ENCODE measurements around the gene MSANTD1.

Gene MSANTD1

GRCh38 chr4:3235581-3235980 is 13.4 kb upstream of the MSANTD1 start:
- no peak overlapping the region for H2BK120ac ChIP-seq (ENCODE audit: low read depth, low read length)
- H3K4me2 ChIP-seq (ENCODE audit: low read length) = no peak overlapping the region
- H3K23ac ChIP-seq (ENCODE audit: low read length) = no peak overlapping the region
- H3K56ac ChIP-seq (ENCODE audit: low read length) = no peak overlapping the region
- no peak overlapping the region for H3K4me3 ChIP-seq (ENCODE audit: low read length)
- H3K27me3 ChIP-seq (ENCODE audit: insufficient read depth, low read length, poor library complexity) = no peaks in the 10 kb centered on the region
- H3K36me3 ChIP-seq (ENCODE audit: control insufficient read depth, insufficient read depth, low read length) = peaks cover 21% of the 10 kb centered on the region
- H3K9ac ChIP-seq (ENCODE audit: low read length) = no peak overlapping the region
- H3K79me1 ChIP-seq (ENCODE audit: low read length) = no peaks in the 10 kb centered on the region
- no peak overlapping the region for H2AK5ac ChIP-seq (ENCODE audit: low read length)
- no peak overlapping the region for H3K27ac ChIP-seq (ENCODE audit: low read depth, low read length)
- no peaks in the 10 kb centered on the region for H3K4me1 ChIP-seq (ENCODE audit: control insufficient read depth, low read depth, low read length)
- no peak overlapping the region for H2BK5ac ChIP-seq (ENCODE audit: low read length)
- H2BK15ac ChIP-seq (replicated peaks; ENCODE audit: low read depth) = no peak overlapping the region
- no CpG with 5 or more reads among the region's 11 CpGs for whole genome bisulfite sequencing (ENCODE audit: extremely low coverage, insufficient coverage, low lambda C conversion rate)
- DNase-seq = no peak
- no peak overlapping the region for H4K8ac ChIP-seq (ENCODE audit: low read depth, low read length)
- no peak overlapping the region for H3K4ac ChIP-seq (ENCODE audit: low read depth, low read length)
- no peaks in the 10 kb centered on the region for H3K79me2 ChIP-seq (ENCODE audit: control insufficient read depth, insufficient read depth, low read length)
- H4K5ac ChIP-seq (ENCODE audit: low read length) = no peak overlapping the region
- no peak overlapping the region for H3K18ac ChIP-seq (ENCODE audit: low read length)

DNA sequence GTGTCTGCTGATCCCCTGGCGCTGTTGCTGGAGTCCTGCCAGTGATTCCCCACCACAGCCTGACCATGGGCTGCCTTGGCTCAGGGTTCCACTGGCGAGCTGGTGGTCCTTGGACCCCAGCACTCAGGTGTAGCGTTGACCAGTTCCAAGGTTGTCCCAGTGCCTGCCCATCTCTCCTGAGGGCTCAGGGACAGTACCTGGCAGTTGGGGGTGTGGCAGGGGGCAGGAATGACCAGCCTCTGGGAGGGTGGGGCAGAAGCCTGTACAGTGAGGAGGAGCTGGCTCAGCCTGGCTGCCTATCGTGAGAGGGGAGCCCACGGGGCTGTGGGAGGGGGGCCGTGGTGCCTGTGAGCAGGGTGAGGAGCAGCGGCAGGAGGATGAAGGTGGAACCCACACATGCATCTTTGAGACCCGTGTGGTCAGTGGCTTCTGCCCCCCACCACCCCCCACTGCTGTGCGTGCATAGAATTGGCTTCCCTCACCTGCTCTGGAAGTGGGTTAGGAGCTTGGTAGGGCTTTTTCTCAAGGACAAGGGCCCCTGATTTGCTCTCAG is 12.6 kb upstream of the MSANTD1 start:
- no peaks in the 10 kb centered on the region for H3K79me2 ChIP-seq (ENCODE audit: control insufficient read depth, insufficient read depth, low read length)
- H3K4me3 ChIP-seq (ENCODE audit: low read length) = no peak overlapping the region
- H2BK5ac ChIP-seq (ENCODE audit: low read length) = no peak overlapping the region
- no peaks in the 10 kb centered on the region for H3K27me3 ChIP-seq (ENCODE audit: insufficient read depth, low read length, poor library complexity)
- no peak for DNase-seq
- H3K79me1 ChIP-seq (ENCODE audit: low read length) = no peaks in the 10 kb centered on the region
- H3K4me1 ChIP-seq (ENCODE audit: control insufficient read depth, low read depth, low read length) = no peaks in the 10 kb centered on the region
- no peak overlapping the region for H3K4me2 ChIP-seq (ENCODE audit: low read length)
- H3K27ac ChIP-seq (ENCODE audit: low read depth, low read length) = no peak overlapping the region
- H3K56ac ChIP-seq (ENCODE audit: low read length) = no peak overlapping the region
- WGBS (ENCODE audit: extremely low coverage, insufficient coverage, low lambda C conversion rate) = no CpG with 5 or more reads among the region's 9 CpGs
- H4K5ac ChIP-seq (ENCODE audit: low read length) = no peak overlapping the region
- H2BK15ac ChIP-seq (replicated peaks; ENCODE audit: low read depth) = no peak overlapping the region
- no peak overlapping the region for H2AK5ac ChIP-seq (ENCODE audit: low read length)
- H4K8ac ChIP-seq (ENCODE audit: low read depth, low read length) = no peak overlapping the region
- peaks cover 14% of the 10 kb centered on the region for H3K36me3 ChIP-seq (ENCODE audit: control insufficient read depth, insufficient read depth, low read length)
- H2BK120ac ChIP-seq (ENCODE audit: low read depth, low read length) = no peak overlapping the region
- no peak overlapping the region for H3K4ac ChIP-seq (ENCODE audit: low read depth, low read length)
- H3K9ac ChIP-seq (ENCODE audit: low read length) = no peak overlapping the region
- H3K18ac ChIP-seq (ENCODE audit: low read length) = no peak overlapping the region
- no peak overlapping the region for H3K23ac ChIP-seq (ENCODE audit: low read length)

- Histone ChIP-seq H3K4ac (ENCODE audit: low read depth, low read length) (no peak overlapping the region), H2AK5ac (ENCODE audit: low read length) (no peak overlapping the region), H2BK5ac (ENCODE audit: low read length) (no peak overlapping the region), H3K4me3 (ENCODE audit: low read length) (no peak overlapping the region), H4K8ac (ENCODE audit: low read depth, low read length) (no peak overlapping the region), H3K9ac (ENCODE audit: low read length) (no peak overlapping the region), H3K4me2 (ENCODE audit: low read length) (no peak overlapping the region), H2BK15ac (replicated peaks; ENCODE audit: low read depth) (no peak overlapping the region), H3K79me1 (ENCODE audit: low read length) (no peaks in the 10 kb centered on the region), H2BK120ac (ENCODE audit: low read depth, low read length) (no peak overlapping the region), H3K18ac (ENCODE audit: low read length) (no peak overlapping the region), H3K79me2 (ENCODE audit: control insufficient read depth, insufficient read depth, low read length) (no peaks in the 10 kb centered on the region), H3K23ac (ENCODE audit: low read length) (no peak overlapping the region), H3K4me1 (ENCODE audit: control insufficient read depth, low read depth, low read length) (no peaks in the 10 kb centered on the region), H4K5ac (ENCODE audit: low read length) (no peak overlapping the region), H3K36me3 (ENCODE audit: control insufficient read depth, insufficient read depth, low read length) (peaks cover 13% of the 10 kb centered on the region), H3K27ac (ENCODE audit: low read depth, low read length) (no peak overlapping the region), H3K56ac (ENCODE audit: low read length) (no peak overlapping the region), H3K27me3 (ENCODE audit: insufficient read depth, low read length, poor library complexity) (no peaks in the 10 kb centered on the region)
- no CpG with 5 or more reads among the region's 19 CpGs for WGBS (ENCODE audit: extremely low coverage, insufficient coverage, low lambda C conversion rate)
- no peak for DNase-seq
Observed at GRCh38 chr4:3237266-3237665, 11.7 kb upstream of the MSANTD1 start.

- no peak overlapping the region for H3K4ac ChIP-seq (ENCODE audit: low read depth, low read length)
- no peak overlapping the region for H4K5ac ChIP-seq (ENCODE audit: low read length)
- H3K56ac ChIP-seq (ENCODE audit: low read length) = no peak overlapping the region
- H3K9ac ChIP-seq (ENCODE audit: low read length) = no peak overlapping the region
- no peaks in the 10 kb centered on the region for H3K79me1 ChIP-seq (ENCODE audit: low read length)
- H3K23ac ChIP-seq (ENCODE audit: low read length) = no peak overlapping the region
- no CpG with 5 or more reads among the region's 26 CpGs for WGBS (ENCODE audit: extremely low coverage, insufficient coverage, low lambda C conversion rate)
- H3K36me3 ChIP-seq (ENCODE audit: control insufficient read depth, insufficient read depth, low read length) = peaks cover 13% of the 10 kb centered on the region
- no peak overlapping the region for H2BK120ac ChIP-seq (ENCODE audit: low read depth, low read length)
- no peak overlapping the region for H2BK5ac ChIP-seq (ENCODE audit: low read length)
- no peaks in the 10 kb centered on the region for H3K27me3 ChIP-seq (ENCODE audit: insufficient read depth, low read length, poor library complexity)
- no peak overlapping the region for H4K8ac ChIP-seq (ENCODE audit: low read depth, low read length)
- no peak overlapping the region for H3K4me2 ChIP-seq (ENCODE audit: low read length)
- no peak overlapping the region for H3K18ac ChIP-seq (ENCODE audit: low read length)
- no peak overlapping the region for H2BK15ac ChIP-seq (replicated peaks; ENCODE audit: low read depth)
- DNase-seq = no peak
- no peaks in the 10 kb centered on the region for H3K79me2 ChIP-seq (ENCODE audit: control insufficient read depth, insufficient read depth, low read length)
- H3K4me1 ChIP-seq (ENCODE audit: control insufficient read depth, low read depth, low read length) = no peaks in the 10 kb centered on the region
- no peak overlapping the region for H3K27ac ChIP-seq (ENCODE audit: low read depth, low read length)
- no peak overlapping the region for H3K4me3 ChIP-seq (ENCODE audit: low read length)
- no peak overlapping the region for H2AK5ac ChIP-seq (ENCODE audit: low read length)
Observed at GRCh38 chr4:3237712-3238560, 11.0 kb upstream of the MSANTD1 start.

GRCh38 chr4:3238721-3239120 is 10.2 kb upstream of the MSANTD1 start:
- no peak overlapping the region for H3K9ac ChIP-seq (ENCODE audit: low read length)
- H2BK120ac ChIP-seq (ENCODE audit: low read depth, low read length) = no peak overlapping the region
- H3K27me3 ChIP-seq (ENCODE audit: insufficient read depth, low read length, poor library complexity) = no peaks in the 10 kb centered on the region
- H3K56ac ChIP-seq (ENCODE audit: low read length) = no peak overlapping the region
- H4K8ac ChIP-seq (ENCODE audit: low read depth, low read length) = no peak overlapping the region
- H3K4ac ChIP-seq (ENCODE audit: low read depth, low read length) = no peak overlapping the region
- no peak overlapping the region for H4K5ac ChIP-seq (ENCODE audit: low read length)
- no peak overlapping the region for H3K4me3 ChIP-seq (ENCODE audit: low read length)
- no peak overlapping the region for H3K18ac ChIP-seq (ENCODE audit: low read length)
- H2BK5ac ChIP-seq (ENCODE audit: low read length) = no peak overlapping the region
- no peak overlapping the region for H3K23ac ChIP-seq (ENCODE audit: low read length)
- no peak for DNase-seq
- no peaks in the 10 kb centered on the region for H3K79me1 ChIP-seq (ENCODE audit: low read length)
- H2BK15ac ChIP-seq (replicated peaks; ENCODE audit: low read depth) = no peak overlapping the region
- H3K79me2 ChIP-seq (ENCODE audit: control insufficient read depth, insufficient read depth, low read length) = no peaks in the 10 kb centered on the region
- no peak overlapping the region for H2AK5ac ChIP-seq (ENCODE audit: low read length)
- H3K27ac ChIP-seq (ENCODE audit: low read depth, low read length) = no peak overlapping the region
- no CpG with 5 or more reads among the region's 18 CpGs for WGBS (ENCODE audit: extremely low coverage, insufficient coverage, low lambda C conversion rate)
- no peak overlapping the region for H3K4me2 ChIP-seq (ENCODE audit: low read length)
- H3K36me3 ChIP-seq (ENCODE audit: control insufficient read depth, insufficient read depth, low read length) = peaks cover 10% of the 10 kb centered on the region
- no peaks in the 10 kb centered on the region for H3K4me1 ChIP-seq (ENCODE audit: control insufficient read depth, low read depth, low read length)

Data from mesendoderm (in vitro differentiated cells).